C4-2B (cell line): ENCODE results near the gene KCP.

Experiments used
- ZFX ChIP-seq: fragments of 450-650 bp; IDR thresholded peaks from 2 replicates; pipeline ENCODE4 v1.6.1; 2017
- TF ChIP-seq, protein P1 (sequence below): fragments of 450-650 bp; conservative IDR thresholded peaks from 2 replicates; pipeline ENCODE4 v1.5.1; 2017; ENCODE audit warnings: mild to moderate bottlenecking

DNA sequence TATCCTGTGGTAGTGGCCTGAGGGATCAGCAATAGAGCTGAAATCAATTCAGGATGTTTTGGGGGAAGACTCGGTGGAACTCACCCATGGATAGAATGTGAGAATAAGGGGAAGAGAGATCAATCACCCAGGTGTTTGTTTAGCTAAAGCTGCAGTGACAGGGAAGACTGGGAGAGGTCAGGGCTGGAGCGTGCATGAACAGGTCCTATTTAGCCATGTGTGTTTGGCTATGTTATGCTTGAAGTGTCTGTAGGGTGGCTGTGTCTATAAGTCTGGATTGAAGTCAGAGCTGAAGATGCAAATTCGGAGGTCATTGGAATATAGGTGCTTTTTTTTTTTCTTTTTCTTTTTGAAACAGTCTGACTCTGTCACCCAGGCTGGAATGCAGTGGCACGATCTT, 43.3 kb downstream of the KCP start:
- TF ChIP-seq, protein P1, sequence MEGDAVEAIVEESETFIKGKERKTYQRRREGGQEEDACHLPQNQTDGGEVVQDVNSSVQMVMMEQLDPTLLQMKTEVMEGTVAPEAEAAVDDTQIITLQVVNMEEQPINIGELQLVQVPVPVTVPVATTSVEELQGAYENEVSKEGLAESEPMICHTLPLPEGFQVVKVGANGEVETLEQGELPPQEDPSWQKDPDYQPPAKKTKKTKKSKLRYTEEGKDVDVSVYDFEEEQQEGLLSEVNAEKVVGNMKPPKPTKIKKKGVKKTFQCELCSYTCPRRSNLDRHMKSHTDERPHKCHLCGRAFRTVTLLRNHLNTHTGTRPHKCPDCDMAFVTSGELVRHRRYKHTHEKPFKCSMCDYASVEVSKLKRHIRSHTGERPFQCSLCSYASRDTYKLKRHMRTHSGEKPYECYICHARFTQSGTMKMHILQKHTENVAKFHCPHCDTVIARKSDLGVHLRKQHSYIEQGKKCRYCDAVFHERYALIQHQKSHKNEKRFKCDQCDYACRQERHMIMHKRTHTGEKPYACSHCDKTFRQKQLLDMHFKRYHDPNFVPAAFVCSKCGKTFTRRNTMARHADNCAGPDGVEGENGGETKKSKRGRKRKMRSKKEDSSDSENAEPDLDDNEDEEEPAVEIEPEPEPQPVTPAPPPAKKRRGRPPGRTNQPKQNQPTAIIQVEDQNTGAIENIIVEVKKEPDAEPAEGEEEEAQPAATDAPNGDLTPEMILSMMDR = no peak
- TF ChIP-seq ZFX = no peak
